Activated CD8-positive, alpha-beta memory T cell treated with anti-CD3 and anti-CD28 coated beads for 4 hours (primary cell): Measurements from ENCODE around the gene GDI1.
A peak's percentile ranks its signal among the peaks of the same experiment; 100 is the strongest.

Experiments
- DNase-seq, 2 donors: peaks; one replicate each; pipeline ENCODE4 v3.0.0-alpha.2; 2020; ENCODE audit warnings: low read depth in 2 of 2

GDI1 gene

DNA sequence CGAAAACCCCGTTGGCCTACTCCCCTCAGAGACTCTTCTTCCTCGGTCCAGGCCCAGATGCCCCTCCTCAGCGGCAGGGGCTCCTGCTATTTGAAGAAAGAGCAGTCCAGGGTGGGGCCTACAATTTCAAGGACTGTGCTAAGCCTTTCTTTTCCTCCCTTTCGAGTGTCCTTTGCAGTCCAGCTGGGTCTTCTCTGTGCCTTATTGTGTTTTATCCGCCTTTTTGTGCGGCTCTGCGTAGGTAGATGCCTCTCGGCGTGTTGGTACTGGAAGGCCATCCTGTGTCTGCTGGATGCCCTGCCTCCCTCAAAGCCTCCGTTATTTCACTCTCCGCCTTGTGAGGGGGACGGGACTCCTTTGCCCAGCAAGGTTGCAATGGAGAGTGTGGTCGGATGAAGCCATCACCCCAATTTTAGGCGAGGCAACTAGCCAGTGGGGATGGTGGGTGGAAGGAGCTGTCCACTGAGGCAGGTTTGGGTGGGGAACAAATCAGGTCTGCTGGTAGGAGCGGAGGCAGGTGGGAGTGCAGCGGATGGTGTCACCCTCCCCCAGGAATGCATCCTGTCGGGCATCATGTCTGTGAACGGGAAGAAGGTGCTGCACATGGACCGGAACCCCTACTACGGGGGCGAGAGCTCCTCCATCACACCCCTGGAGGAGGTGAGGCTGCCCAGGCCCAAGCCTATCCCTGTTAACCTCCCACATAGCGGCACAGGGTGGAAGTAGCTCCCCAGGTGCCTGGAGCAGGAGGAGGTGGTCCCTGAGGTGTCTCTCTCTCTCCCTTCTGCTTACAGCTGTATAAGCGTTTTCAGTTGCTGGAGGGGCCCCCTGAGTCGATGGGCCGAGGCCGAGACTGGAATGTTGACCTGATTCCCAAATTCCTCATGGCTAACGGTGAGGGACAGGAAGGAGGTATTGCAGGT, 1.3 kb downstream of the GDI1 start:
- no peak for DNase-seq

DNA sequence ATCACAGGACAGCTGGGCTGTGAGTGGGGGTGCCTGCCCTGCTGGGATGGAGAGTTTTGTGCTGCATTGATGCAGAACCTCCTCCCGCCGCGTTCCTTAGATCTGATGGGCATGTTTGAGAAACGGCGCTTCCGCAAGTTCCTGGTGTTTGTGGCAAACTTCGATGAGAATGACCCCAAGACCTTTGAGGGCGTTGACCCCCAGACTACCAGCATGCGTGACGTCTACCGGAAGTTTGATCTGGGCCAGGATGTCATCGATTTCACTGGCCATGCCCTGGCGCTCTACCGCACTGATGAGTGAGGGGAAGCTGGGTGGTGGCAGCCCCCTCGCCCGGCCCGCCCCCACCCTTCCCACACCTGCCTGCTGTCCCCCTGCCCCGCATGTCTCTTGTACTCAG, 2.9 kb downstream of the GDI1 start:
- no peak for DNase-seq

DNA sequence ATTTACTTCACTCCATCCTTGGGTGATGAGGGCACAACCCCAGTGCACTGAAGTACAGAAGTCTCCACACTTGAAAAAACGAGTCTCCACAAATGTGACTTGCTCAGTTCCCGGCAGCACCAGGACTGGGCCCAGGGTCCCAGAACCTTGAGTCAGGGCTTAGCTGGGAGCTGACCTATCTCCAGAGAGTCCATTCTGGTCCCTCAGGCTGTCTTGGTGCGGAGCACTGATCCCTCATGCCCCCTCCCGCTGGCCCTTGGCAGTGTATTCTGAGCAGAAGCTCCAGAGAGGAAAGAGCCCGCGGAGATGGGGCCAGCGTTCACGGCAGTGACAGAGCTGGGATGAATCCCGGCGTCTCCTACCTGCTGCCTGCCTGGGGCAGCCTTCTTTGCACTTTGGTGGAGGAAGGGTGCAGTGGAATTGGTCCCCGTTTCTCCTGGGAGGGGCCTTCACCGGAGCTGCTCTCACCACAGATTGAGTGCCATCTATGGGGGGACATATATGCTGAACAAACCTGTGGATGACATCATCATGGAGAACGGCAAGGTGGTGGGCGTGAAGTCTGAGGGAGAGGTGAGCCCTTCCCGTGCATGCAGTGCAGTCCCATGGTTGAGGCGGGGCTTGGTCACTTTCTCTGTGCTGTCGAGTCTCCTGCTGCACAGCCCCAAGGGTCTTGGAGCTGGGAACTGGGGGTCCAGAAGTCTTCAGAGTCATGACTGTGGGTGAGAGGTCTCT, 3.8 kb downstream of the GDI1 start:
- no peak for DNase-seq

DNA sequence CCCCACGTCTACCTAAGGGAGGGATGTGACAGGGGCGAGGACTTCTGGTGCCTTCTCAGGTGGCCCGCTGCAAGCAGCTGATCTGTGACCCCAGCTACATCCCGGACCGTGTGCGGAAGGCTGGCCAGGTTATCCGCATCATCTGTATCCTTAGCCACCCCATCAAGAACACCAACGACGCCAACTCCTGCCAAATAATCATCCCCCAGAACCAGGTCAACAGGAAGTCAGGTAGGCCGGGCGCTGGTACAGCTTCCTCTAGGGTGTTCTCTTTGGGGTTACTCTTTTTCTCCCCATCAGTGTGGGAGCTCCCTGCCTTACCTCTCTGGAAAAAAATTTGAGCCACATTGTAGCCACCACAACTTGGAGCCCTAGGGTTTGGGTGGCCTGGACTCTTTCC, 4.6 kb downstream of the GDI1 start:
- DNase-seq: no peak

DNA sequence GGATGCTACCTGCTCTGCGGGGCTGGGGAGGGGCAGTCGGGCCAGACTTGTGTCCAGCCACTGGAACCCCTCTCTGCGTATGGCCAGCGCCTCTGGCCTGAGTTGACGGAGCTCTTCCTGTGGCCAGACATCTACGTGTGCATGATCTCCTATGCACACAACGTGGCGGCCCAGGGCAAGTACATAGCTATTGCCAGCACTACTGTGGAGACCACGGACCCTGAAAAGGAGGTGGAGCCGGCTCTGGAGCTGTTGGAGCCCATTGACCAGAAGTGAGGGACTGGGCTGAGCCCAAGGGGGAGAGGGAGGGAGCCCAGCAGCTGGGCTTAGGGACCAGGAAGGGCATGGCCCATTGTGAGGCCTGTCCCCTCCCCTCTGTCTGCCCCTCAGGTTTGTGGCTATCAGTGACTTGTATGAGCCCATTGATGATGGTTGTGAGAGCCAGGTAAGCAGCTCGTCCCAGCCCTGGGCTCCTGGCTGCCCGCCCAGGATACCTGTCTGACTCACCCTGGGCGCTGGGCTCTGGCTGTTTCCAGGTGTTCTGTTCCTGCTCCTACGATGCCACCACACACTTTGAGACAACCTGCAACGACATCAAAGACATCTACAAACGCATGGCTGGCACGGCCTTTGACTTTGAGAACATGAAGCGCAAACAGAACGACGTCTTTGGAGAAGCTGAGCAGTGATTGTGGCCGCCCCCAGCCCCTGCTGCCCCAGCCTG, 5.2 kb downstream of the GDI1 start:
- DNase-seq: no peak

DNA sequence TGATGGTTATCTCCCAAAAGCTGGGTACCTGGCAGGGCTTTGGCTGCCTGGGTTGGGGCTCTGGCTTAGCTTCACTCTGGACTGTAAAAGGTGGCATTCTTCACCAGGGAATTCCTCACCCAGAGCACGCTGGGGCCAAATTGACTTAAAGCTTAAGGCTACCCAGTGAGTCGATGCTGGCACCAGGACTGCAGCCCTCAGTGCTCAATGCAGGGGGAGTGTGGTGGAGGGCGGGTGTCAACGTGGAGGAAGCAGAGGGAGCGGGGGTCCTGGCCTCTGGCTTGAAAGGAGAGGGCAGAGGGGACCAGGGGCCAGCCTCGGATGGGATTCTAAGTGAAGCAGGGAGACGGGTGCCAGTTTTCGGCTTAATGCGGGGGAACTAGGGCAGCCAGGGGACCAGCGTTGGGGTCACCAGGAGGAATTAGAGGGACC, 6.5 kb downstream of the GDI1 start:
- no peak for DNase-seq

DNA sequence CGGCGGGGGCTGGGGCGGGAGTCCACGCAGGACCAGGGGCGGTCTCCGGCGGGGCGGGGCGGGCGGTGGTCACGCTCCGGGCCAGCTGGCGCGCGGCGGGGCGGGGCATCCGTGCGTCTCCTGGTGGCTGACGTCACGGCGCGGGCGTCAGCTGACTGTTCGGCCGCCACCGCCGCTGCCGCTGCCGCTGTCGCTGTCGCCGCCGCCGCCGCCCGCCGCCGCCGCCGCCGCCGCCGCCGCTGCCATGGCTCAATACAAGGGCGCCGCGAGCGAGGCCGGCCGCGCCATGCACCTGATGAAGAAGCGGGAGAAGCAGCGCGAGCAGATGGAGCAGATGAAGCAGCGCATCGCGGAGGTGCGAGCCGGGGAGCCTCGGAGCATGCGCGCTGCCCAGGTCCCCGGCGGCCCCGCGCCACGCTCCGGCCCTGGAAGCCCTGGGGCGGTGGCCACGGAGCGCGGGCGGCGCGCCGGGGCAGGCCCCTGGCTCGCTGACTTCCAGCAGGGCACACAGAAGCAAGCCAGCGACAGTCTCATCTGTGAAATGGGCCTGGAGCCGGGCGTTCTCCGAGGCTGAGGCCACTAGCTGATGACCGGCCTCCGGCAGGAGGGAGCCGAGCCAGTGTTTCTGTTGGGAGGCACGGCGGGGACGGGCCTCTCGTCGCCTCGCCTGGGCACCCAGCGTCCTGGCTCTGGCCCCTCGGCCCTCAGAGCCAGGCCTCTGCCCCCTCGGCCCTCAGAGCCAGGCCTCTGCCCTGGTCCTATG, 7.2 kb downstream of the GDI1 start, which contains the start of gene FAM50A:
Gene FAM50A (plus strand): TSS at position 150 of the 763 bp plus-strand sequence. CDS start 95 bp downstream, at position 245.
- DNase-seq: peak; percentile 25 to 36

DNA sequence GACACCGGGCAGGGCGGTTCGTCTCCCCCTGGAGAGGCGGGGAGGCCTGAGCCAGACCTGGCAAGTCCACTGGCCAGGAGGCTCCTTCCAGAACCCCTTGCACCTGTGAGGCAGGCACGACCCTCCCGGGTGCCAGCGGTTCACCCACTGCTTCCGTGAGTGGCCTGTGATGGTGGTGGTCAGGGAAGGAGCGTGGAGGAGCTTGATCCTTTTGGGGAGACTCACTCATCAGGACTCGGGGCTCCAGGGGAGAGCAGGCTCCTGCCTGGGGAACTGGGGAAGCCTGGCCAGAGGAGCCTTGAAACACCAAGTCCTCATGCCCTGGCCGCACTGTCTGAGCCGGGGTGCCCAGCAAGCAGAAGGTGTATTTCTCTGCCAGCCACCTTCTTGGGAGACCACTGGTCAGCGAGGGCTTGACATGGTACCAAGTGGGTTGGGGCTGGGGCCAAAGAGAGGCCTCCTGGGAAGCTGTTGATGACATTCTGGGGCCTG, 7.8 kb downstream of the GDI1 start:
- no peak for DNase-seq

DNA sequence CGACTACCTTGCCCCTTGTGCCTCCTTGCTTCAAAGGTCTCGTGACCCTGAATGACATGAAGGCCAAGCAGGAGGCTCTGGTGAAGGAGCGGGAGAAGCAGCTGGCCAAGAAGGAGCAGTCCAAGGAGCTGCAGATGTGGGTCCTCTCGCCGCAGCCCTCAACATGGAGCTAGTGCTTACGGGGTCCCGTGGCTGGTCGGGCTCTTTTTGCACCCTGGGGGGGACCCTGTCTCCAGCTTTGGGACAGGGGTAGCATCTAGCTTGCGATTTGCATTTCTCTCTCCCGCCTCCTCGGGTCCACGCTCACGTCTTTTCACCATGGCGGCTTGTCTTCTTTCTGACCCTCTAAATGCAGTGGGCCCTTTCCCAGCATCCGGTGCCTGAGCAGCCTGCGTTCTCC, 8.8 kb downstream of the GDI1 start:
- DNase-seq: no peak

DNA sequence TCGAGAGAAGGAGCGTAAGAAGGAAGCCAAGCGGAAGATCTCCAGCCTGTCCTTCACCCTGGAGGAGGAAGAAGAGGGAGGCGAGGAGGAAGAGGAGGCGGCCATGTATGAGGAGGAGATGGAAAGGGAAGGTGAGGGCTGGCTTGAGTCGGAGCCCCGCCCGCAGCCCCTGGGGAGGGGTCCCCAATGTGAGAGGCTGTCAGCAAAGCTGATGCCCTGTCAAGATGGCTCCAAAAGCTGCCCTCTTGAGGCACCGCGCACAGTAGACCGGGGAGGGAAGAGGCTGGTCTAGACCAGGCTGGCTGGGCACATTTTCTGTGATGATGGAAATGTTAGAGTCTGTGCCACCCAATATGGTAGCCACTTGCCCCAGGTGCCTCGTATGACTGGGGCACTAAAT, 9.5 kb downstream of the GDI1 start:
- DNase-seq: no peak

DNA sequence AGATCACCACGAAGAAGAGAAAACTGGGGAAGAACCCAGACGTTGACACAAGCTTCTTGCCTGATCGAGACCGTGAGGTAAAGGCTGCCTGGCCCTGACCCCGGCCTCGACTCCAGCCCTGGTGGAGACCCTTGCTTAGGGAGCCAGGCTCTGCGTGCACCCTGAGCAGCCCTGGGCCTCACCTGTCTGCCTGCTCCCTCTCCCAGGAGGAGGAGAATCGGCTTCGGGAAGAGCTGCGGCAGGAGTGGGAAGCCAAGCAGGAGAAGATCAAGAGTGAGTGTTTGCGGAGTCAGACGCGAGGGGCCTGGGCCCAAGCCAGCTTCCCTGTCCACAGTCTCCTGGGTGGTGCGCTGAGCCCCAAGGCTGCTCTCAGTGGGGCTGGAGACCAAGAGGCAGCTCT, 11.5 kb downstream of the GDI1 start:
- no peak for DNase-seq

DNA sequence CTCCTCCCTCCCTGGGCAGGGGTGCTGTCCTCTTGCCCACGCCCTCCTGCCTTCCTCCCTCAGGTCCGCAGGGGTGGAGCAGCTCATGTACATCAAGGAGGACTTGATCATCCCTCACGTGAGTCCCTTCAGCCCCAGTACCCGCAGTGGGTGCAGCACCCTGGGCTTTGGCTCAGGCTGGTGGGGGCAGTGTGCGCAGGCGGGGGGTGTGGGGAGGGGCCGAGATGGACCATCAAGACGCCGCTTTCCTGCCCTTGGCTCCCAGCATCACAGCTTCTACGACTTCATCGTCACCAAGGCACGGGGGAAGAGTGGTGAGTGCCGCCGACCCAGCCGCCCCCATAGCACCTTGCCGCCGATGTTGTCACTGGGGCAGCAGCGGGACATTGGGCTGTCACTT, 12.7 kb downstream of the GDI1 start:
- DNase-seq: no peak

DNA sequence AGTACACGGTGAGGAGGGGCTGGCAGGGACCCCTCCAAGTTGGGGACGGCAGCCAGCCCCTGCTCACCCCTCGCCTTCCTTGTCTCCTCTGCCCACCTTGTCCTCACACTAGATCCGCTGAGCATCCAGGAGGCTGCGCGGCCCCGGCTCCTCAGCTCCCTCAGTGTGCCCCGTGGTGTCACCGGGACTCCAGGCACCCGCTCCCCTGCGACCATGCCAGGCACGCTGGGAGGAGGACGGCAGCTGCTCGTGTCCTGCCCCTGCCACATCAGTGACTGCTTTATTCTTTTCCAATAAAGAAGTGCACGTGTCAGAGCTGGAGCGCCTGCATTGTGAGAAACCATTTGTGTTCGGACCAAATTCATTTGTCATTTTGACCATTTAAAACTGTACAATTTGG, 13.4 kb downstream of the GDI1 start:
- no peak for DNase-seq

DNA sequence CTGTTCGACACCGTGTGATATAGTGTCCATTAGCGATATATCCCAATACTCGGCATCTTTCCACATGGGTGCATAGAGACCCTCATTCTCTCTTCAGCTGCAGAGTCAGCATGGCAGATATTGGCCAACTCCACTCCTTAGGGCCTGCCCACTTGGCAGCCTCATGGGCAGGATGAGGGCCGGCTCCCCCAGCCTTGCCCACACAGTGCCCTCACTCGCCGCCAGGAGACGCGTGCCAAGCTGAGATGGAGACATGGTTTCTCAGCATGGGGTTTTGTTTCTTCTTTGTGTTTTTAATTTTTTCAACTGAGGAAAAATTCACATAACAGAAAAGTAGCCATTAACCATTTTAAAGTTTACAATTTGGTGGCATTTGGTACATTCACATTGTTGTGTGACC, 15.9 kb downstream of the GDI1 start:
- DNase-seq: no peak

DNA sequence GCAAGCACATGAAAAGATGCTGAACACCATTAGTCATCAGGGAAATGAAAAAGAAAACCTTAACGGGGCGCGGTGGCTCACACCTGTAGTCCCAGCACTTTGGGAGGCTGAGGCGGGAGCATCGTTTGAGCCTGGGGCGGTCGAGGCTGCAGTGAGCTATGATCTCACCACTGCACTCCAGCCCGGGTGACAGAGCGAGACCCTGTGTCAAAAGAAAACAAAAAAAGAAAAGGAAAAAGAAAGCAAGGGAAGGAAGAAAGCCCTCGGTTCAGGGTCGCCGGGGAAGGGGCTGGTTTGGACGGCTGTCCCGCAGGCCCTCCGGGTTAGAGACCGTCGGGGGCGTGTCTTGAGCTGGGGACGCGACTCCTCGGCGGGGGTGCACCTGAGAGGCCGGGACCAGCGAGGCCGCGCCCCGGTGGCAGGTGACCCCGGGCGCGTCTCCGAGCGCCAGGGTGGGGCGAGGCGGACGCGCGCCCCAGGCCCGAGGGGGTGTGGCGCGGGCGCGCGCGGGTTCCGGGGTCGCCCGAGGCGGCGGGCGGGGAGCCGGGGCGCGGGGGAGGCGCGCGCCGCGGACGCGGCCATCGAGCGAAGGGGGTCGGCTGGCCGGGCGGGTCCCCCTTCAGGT, 20.6 kb downstream of the GDI1 start:
- peak in 1 of 2 donors; percentile 16 for DNase-seq

DNA sequence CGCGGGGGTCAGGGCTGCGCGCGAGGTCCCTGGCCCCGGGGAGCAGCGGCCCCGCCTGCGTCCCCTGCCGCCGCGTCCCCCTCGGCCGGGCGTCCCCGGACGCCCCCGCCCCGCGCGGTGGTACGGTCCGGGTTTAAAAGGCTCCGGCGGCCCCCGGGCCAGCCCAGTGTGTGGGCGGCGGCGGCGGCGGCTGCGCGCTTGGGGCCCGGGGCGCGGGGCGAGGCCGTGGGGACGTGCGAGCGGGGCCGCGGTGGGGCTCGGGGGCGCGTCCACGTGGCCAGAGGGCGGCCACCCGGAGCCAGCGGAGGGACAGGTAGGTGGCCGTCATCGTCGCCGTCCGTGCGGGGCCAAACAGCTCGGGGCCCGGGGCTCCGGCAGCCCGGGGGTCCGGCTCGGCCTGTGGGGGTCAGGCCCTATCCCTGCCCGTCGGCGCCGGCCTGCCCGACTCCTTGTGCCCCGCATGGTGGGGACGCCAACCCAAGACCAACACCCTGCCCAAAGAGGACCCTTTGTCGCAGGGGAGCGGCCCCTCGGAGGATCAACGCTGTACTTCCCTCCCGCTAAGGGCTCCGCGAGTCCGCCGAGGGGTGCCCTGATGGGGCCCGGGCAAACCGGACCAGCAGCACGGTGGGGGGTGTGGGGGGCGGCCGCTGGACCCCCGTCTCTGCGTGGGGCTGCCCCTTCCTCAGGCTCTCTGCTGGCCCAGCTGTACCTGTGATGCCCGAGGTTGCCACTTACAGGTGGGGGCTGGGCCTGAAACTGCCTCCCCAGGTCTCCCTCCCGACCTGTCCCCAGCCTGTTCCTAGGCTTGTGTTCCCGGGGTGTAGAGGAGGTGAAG, 21.4 kb downstream of the GDI1 start, which contains the start of gene PLXNA3:
Gene PLXNA3 (plus strand): TSS at position 166 of the 838 bp plus-strand sequence. CDS start 1,903 bp downstream, outside the sequence.
- peak; percentile 20 to 37 for DNase-seq

DNA sequence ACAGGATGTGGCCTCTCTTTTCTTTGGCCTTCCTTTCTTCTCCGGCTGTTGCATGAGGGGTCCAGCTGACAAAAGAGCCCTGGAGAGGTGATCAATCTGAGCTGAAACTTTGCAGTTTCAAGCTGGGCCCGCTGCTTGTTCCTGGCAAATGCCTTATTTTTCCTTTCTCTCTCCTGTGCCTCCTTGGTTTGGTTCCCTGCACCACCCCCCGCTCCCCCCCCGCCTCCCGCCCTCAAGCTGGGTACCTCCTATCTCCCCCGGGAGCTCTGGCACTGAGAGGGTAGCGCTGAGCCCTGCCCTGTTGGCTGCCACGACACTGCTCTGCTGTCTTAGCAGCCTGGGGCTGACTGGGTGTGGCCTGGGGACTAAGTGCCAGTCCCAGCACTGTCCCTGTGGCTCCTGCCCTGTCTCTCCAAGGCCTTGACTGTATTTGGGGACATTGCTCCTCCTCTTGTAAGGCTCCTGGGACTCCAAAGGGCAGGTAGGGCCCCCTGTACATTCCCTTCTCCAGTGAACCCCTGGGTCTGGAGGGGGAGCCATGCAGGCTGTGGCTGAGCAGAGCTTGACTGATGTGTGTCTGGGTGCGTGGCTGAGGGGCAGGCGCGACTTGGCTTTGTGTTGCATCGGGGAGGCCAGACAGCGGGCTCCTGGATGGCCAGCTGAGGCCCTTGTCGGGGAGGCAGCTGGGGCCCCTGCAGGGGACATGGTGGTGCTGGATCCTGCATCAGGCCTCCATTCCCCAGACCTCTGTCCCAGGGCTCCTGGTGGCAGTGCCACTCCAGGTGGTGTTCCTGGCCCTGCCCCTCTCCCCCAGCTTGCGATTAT, 22.2 kb downstream of the GDI1 start:
- DNase-seq: no peak

DNA sequence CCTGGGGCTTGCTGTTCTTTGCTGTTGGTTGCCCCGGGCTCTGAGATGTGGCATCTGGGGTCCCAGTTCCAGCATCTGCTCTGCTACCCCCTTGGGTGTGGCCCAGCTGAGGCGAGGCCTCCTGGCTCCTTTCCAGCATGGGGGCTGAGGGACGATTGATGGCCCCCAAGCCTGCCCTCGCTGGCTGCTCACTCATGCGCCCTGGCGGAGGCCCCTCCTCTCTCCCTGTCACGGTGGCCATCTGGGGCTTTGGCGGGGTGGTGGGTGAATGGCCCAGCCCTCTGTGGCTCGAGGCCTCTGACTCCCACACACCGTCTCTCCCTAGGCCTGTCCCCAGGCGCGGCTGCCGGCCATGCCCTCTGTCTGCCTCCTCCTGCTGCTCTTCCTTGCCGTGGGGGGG, 22.9 kb downstream of the GDI1 start:
- no peak for DNase-seq

DNA sequence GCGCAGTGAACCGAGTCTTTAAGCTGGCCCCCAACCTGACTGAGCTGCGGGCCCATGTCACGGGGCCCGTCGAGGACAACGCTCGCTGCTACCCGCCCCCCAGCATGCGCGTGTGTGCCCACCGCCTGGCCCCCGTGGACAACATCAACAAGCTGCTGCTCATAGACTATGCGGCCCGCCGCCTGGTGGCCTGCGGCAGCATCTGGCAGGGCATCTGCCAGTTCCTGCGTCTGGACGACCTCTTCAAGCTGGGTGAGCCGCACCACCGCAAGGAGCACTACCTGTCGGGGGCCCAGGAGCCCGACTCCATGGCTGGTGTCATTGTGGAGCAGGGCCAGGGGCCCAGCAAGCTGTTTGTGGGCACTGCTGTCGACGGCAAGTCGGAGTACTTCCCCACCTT, 23.4 kb downstream of the GDI1 start:
- no peak for DNase-seq
